Activated CD8-positive, alpha-beta T cell treated with anti-CD3 and anti-CD28 coated beads, Interleukin-2, amount 10 ng/mL, durations not matched to agents 7 days and 5 days (primary cell): ENCODE data around the gene CNTNAP4. TPM values are rescaled to one million over a fixed set of nuclear protein-coding genes. Genes with fewer than 3 reads are reported as not detected.

Source experiments
- ATAC-seq: fragments of 150-1000 bp; cut with Tn5 transposase; one replicate; pipeline ENCODE4 v1.10.0; 2021; ENCODE audit warnings: moderate library complexity
- CTCF ChIA-PET: fragments of 350-600 bp; sonication (Branson Sonifier 250); formaldehyde crosslinking; loops from one replicate; lab custom pipeline; 2021; ENCODE audit warnings: antibody characterized with exemption; lab: Charles Lee
- POLR2A ChIA-PET: fragments of 350-600 bp; sonication (Branson Sonifier 250); formaldehyde crosslinking; loops from one replicate; lab custom pipeline; 2021; ENCODE audit warnings: antibody characterized with exemption; lab: Charles Lee
- DNase-seq: peaks from one replicate; pipeline ENCODE4 v3.0.0-alpha.2; 2020
- H3K27ac Mint-ChIP-seq: one replicate; pipeline ENCODE4 v1.8.0; 2021; ENCODE audit warnings: mild to moderate bottlenecking, mixed read lengths
- H3K27me3 Mint-ChIP-seq: one replicate; pipeline ENCODE4 v1.8.0; 2021; ENCODE audit warnings: low read depth, mixed read lengths
- H3K36me3 Mint-ChIP-seq: one replicate; pipeline ENCODE4 v1.8.0; 2021; ENCODE audit warnings: low read depth, mixed read lengths
- H3K4me1 Mint-ChIP-seq: one replicate; pipeline ENCODE4 v1.8.0; 2021; ENCODE audit warnings: low read depth, mixed read lengths
- H3K4me3 Mint-ChIP-seq: one replicate; pipeline ENCODE4 v1.8.0; 2021; ENCODE audit warnings: mild to moderate bottlenecking, mixed read lengths
- H3K9me3 Mint-ChIP-seq: one replicate; pipeline ENCODE4 v1.8.0; 2022; ENCODE audit warnings: mixed read lengths; ENCODE audit not compliant: insufficient read depth
- total RNA-seq, 2 experiments: library from RNA; stranded (reverse); gene quantifications; one replicate each; pipeline ENCODE4 v1.2.3, GENCODE V29; 2021

The CNTNAP4 gene
- total RNA-seq, 2 experiments from 2014 or later, result not detected

GRCh38 chr16:76278086-76278485, 885 bp downstream of the CNTNAP4 start:
- ATAC-seq (no peak), DNase-seq (no peak)
- POLR2A ChIA-PET, result no interaction called here
- CTCF ChIA-PET, result no interaction called here
- Mint-ChIP-seq H3K9me3 (no peaks in the 10 kb centered on the region), H3K36me3 (no peaks in the 10 kb centered on the region), H3K4me1 (no peaks in the 10 kb centered on the region), H3K27ac (no peak overlapping the region), H3K27me3 (no peaks in the 10 kb centered on the region), H3K4me3 (no peak overlapping the region)

GRCh38 chr16:76278980-76279379, 1.8 kb downstream of the CNTNAP4 start:
- POLR2A ChIA-PET, result no interaction called here
- ATAC-seq (no peak), DNase-seq (no peak)
- H3K9me3 Mint-ChIP-seq, result no peaks in the 10 kb centered on the region
- H3K27me3 Mint-ChIP-seq, result no peaks in the 10 kb centered on the region
- no peak overlapping the region for H3K27ac Mint-ChIP-seq
- H3K4me1 Mint-ChIP-seq, result no peaks in the 10 kb centered on the region
- CTCF ChIA-PET, result no interaction called here
- H3K4me3 Mint-ChIP-seq, result no peak overlapping the region
- H3K36me3 Mint-ChIP-seq, result no peaks in the 10 kb centered on the region

- no peaks in the 10 kb centered on the region for H3K4me1 Mint-ChIP-seq
- ChIA-PET POLR2A (no interaction called here), CTCF (no interaction called here)
- H3K36me3 Mint-ChIP-seq, result no peaks in the 10 kb centered on the region
- no peaks in the 10 kb centered on the region for H3K27me3 Mint-ChIP-seq
- ATAC-seq (no peak), DNase-seq (no peak)
- no peaks in the 10 kb centered on the region for H3K9me3 Mint-ChIP-seq
- no peak overlapping the region for H3K4me3 Mint-ChIP-seq
- H3K27ac Mint-ChIP-seq, result no peak overlapping the region
Observed at GRCh38 chr16:76280421-76281215, 3.4 kb downstream of the CNTNAP4 start.

GRCh38 chr16:76287466-76287865, 10.3 kb downstream of the CNTNAP4 start:
- Mint-ChIP-seq H3K4me3 (no peak overlapping the region), H3K36me3 (no peaks in the 10 kb centered on the region), H3K4me1 (no peaks in the 10 kb centered on the region), H3K27ac (no peak overlapping the region), H3K27me3 (no peaks in the 10 kb centered on the region), H3K9me3 (no peaks in the 10 kb centered on the region)
- ATAC-seq, result no peak
- no peak for DNase-seq
- ChIA-PET CTCF (no interaction called here), POLR2A (no interaction called here)

GRCh38 chr16:76292218-76292617, 15.0 kb downstream of the CNTNAP4 start:
- H3K4me3 Mint-ChIP-seq, result no peak overlapping the region
- no peaks in the 10 kb centered on the region for H3K4me1 Mint-ChIP-seq
- H3K9me3 Mint-ChIP-seq, result no peaks in the 10 kb centered on the region
- no peak overlapping the region for H3K27ac Mint-ChIP-seq
- H3K36me3 Mint-ChIP-seq, result no peaks in the 10 kb centered on the region
- DNase-seq (no peak), ATAC-seq (no peak)
- ChIA-PET POLR2A (no interaction called here), CTCF (no interaction called here)
- H3K27me3 Mint-ChIP-seq, result no peaks in the 10 kb centered on the region

DNA sequence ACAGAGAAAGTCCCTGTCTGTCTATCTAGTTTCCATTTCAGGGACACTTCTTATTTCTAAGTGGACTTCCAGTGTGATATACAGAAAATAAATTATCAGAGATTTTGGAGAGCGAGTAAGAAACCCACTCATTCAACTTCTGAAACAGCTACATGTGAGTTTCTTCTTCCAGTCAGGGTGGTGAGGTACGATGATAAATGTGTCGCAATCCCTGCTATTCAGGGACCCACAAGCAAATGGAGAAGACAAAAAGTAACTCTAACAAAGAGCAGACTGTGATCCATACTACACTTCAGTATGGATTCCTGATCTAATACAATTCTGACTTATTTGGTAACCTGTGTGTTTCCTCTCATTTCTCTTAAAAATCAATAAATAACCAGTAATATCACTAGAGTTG, 16.8 kb downstream of the CNTNAP4 start:
- H3K27ac Mint-ChIP-seq, result no peak overlapping the region
- DNase-seq, result no peak
- ChIA-PET CTCF (no interaction called here), POLR2A (no interaction called here)
- no peaks in the 10 kb centered on the region for H3K36me3 Mint-ChIP-seq
- H3K4me3 Mint-ChIP-seq, result no peak overlapping the region
- H3K9me3 Mint-ChIP-seq, result no peaks in the 10 kb centered on the region
- no peaks in the 10 kb centered on the region for H3K4me1 Mint-ChIP-seq
- ATAC-seq, result no peak
- H3K27me3 Mint-ChIP-seq, result no peaks in the 10 kb centered on the region

DNA sequence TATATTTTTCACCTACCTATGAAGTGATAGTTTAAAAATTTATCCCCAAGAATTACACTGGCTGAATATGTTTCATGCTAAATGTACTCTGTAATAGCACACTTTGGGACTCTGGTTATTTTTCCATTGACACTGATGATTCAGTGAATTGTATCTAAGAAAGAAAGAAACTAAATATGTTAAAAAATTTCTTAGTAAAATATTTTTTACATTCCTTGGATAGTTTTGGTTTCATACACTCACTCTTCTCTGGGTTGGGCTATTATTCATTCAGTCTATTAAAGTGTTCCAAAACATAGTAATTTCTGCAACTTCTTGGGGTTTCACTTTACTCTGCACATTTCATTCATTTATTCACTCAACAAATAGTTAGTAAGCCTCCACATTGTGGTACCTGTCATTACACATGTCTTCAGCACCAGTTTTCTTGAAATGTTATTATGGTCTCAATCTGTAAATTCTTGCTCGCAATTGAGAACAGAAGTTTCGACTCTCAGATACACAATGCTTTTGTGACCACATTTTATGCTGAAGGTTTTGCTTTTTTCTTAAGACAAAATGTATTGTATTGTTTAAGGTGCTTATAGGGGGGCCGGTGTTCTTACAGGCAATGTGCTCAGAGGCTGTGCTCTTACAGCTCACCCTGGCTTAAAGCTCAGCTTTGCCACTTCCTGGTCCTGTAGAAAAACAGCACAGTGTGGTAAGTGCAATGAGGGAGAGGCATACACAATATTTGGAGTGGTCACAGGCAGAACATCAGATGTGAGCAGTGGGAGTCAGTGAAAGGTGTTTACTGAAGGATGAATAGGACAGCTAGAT, 17.4 kb downstream of the CNTNAP4 start:
- Mint-ChIP-seq H3K4me1 (no peaks in the 10 kb centered on the region), H3K4me3 (no peak overlapping the region), H3K27ac (no peak overlapping the region), H3K9me3 (no peaks in the 10 kb centered on the region), H3K36me3 (no peaks in the 10 kb centered on the region), H3K27me3 (no peaks in the 10 kb centered on the region)
- ChIA-PET CTCF (no interaction called here), POLR2A (no interaction called here)
- DNase-seq, result no peak
- ATAC-seq, result no peak

GRCh38 chr16:76297941-76298340, 20.7 kb downstream of the CNTNAP4 start:
- ChIA-PET CTCF (no interaction called here), POLR2A (no interaction called here)
- H3K9me3 Mint-ChIP-seq, result no peaks in the 10 kb centered on the region
- no peak overlapping the region for H3K27ac Mint-ChIP-seq
- H3K4me3 Mint-ChIP-seq, result no peak overlapping the region
- H3K4me1 Mint-ChIP-seq, result no peaks in the 10 kb centered on the region
- no peak for ATAC-seq
- DNase-seq, result no peak
- H3K36me3 Mint-ChIP-seq, result no peaks in the 10 kb centered on the region
- no peaks in the 10 kb centered on the region for H3K27me3 Mint-ChIP-seq

DNA sequence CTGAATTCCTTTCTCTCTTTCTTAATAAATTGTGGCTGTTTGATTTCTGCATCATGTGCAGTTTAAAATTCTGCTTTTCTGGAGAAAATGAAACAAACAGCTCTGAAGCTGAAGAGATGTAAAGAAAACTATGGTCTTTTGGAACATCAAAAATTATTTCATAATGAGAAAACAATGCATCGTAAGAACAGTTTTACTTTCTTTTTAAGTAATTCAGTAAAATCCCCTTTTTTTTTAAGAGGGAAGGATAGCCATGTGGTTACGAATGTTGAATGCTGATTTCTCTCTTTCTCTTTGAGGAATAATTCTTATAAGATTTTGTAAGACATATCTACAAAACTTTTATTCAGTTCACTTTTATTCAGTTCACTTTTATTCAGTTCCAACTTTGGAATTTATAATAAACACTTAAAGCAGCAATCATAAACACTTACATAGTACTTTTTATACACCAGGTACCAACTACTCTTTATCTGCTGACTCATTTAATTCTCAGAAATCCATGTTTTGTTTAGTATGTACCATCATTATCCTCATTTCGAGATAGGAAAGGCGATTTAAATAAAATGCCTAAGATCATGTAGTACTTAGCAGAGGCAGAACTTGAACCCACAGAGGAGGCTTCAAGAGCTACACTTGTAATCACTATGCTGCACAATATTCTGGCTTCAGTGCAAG, 26.6 kb downstream of the CNTNAP4 start:
- ATAC-seq, result no peak
- CTCF ChIA-PET, result no interaction called here
- DNase-seq, result no peak
- no peak overlapping the region for H3K4me3 Mint-ChIP-seq
- H3K27ac Mint-ChIP-seq, result no peak overlapping the region
- H3K9me3 Mint-ChIP-seq, result no peaks in the 10 kb centered on the region
- no peaks in the 10 kb centered on the region for H3K4me1 Mint-ChIP-seq
- no peaks in the 10 kb centered on the region for H3K27me3 Mint-ChIP-seq
- POLR2A ChIA-PET, result no interaction called here
- no peaks in the 10 kb centered on the region for H3K36me3 Mint-ChIP-seq

DNA sequence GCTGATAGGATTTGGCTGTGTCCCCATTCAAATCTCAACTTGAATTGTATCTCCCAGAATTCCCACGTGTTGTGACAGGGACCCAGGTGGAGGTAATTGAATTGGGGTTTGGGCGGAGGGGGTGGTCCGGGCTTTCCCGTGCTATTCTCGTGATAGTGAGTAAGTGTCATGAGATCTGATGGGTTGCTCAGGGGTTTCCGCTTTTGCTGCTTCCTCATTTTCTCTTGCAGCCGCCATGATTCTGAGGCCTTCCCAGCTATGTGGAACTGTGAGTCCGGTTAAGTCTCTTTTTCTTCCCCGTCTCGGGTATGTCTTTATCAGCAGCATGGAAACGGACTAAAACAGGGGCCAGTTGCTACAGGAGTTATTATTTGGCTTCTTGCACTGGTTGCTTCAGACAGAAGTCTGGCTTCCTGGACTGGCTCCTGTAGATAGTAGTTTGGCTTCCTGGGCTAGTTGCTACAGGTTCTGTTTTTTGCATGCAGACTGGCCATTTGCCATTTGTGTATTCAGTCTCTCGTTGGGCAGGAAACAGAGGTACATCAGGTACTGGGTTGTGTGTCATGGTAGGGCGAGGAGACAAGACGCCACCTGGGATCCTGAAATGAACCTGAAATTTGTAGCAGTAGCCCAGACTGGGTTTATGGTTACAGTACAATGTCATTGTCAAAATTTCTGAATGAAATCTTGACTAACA, 32.6 kb downstream of the CNTNAP4 start:
- no peak for DNase-seq
- CTCF ChIA-PET, result no interaction called here
- no peak for ATAC-seq
- no peaks in the 10 kb centered on the region for H3K36me3 Mint-ChIP-seq
- no peaks in the 10 kb centered on the region for H3K9me3 Mint-ChIP-seq
- no peaks in the 10 kb centered on the region for H3K4me1 Mint-ChIP-seq
- H3K4me3 Mint-ChIP-seq, result no peak overlapping the region
- POLR2A ChIA-PET, result no interaction called here
- H3K27me3 Mint-ChIP-seq, result no peaks in the 10 kb centered on the region
- no peak overlapping the region for H3K27ac Mint-ChIP-seq

- H3K9me3 Mint-ChIP-seq, result no peaks in the 10 kb centered on the region
- ATAC-seq, result no peak
- POLR2A ChIA-PET, result no interaction called here
- CTCF ChIA-PET, result no interaction called here
- H3K4me1 Mint-ChIP-seq, result no peaks in the 10 kb centered on the region
- no peak overlapping the region for H3K27ac Mint-ChIP-seq
- no peaks in the 10 kb centered on the region for H3K36me3 Mint-ChIP-seq
- no peak for DNase-seq
- no peak overlapping the region for H3K4me3 Mint-ChIP-seq
- H3K27me3 Mint-ChIP-seq, result no peaks in the 10 kb centered on the region
Observed at GRCh38 chr16:76311260-76311659, 34.1 kb downstream of the CNTNAP4 start.
